ENCODE results near the gene GRK5.

GRK5 gene

GRCh38 chr10:119357412-119358151, 150.2 kb downstream of the GRK5 start:
- DNase-seq (ENCODE audit: low read depth in 2 of 2, low spot score in 1 of 2): no peak

DNA sequence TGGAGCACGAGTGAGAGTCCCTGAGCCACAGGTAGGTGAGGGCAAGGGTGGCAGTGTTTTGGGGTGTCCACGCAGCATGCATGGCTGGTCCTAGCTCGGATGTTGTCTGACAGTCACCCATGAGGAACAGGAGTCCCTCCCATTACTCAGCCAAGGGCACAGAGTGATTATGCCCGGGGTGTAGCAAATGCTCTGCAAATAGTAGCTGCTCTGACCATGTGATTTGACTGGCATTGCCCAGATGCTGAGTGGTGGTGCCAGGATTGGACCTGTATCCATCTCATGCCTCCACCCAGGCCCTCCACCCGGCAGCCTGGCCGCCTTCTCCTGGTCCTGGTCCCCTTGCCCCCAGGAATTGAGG, 150.8 kb downstream of the GRK5 start:
- no peak for DNase-seq (ENCODE audit: low read depth in 2 of 2, low spot score in 1 of 2)

DNA sequence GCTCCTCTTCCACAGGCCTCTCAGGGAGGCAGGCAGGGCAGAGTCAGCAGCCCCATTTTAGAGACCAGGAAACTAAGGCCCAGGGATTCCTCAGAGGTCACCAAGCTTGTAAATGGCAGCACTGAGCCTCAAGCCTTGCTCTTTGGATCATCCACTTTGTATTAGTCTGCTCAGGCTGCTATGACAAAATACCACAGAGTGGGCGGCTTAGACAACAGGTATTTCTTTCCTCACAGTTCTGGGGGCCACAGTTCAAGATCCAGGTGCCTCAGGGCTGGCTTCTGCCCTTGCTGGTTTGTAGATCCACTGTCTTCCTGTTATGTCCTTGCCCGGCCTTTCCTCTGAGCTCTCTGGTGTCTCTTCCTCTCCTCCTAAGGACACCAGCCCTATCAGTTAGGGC, 151.2 kb downstream of the GRK5 start:
- no peak for DNase-seq (ENCODE audit: low read depth in 2 of 2, low spot score in 1 of 2)

DNA sequence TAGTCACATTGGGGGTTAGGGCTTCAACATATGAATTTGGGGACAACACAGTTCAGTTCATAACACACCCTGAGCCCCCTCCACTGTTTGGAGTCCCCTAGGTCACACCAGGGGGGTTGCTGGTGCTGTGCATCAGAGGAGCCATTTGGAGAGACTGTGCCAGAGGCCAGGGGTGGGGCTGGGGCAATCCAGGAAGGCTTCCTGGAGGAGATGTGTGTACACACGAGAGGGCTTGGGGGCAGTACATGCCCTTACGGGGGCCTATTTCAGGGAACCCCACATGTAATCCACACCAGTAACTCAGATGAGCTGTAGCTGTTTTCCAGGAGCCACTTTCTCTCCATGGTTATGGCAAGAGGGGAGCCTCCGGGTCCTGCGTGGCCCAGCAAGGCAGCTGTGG, 151.7 kb downstream of the GRK5 start:
- DNase-seq (ENCODE audit: low read depth in 2 of 2, low spot score in 1 of 2): no peak

DNA sequence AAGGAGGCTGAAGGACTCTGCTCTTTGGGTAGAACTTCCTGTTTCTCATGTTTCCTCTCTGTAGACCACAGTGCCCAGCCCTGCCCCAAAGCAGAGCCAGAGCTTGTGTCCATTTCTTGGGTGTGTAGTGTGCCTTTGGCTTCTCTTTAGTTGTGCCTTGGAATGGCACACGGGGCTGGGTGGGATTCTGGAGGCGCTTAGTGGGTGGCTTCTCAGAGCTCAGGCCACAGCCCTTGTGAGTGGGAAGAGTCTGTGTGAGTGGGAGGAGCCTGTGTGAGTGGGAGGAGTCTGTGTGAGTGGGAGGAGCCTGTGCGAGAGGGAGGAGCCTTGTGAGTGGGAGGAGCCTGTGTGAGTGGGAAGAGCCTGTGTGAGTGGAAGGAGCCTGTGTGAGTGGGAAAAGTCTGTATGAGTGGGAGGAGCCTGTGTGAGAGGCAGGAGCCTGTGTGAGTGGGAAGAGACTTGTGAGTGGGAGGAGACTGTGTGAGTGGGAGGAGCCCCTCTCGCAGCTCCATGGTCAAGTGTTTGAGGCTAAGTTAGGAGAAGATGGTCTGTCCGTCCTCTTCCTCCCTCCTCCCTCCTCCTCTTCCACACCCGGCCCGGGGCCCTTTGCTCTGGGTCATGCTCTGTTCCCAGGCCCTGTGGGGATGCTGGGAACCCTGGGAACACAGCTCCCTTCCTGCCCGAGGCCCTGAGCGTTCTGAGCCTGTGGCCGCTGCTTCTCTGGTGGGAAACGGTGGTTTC, 153.0 kb downstream of the GRK5 start:
- DNase-seq (ENCODE audit: low read depth in 2 of 2, low spot score in 1 of 2): no peak

DNA sequence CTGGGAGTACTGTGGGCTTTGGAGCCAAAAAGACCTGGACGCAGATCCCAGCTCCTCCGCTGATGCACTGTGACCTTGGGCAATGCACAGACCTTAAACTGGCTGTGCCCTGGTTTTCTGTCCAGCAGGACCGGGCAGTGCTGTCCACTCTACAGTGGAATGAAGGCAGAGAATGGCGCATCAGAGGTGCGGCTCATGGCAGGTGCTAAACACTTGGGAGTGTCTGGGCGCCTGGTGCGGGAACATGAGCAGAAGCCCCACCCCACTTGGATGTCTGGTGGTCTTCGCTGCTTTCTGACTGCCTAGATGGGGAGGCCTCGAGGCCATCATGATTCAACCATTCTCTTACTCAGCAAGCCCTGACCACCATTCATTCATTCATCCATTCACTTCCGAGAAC, 153.7 kb downstream of the GRK5 start:
- no peak for DNase-seq (ENCODE audit: low read depth in 2 of 2, low spot score in 1 of 2)

- no peak for DNase-seq (ENCODE audit: low read depth in 2 of 2, low spot score in 1 of 2)
Measured at GRCh38 chr10:119362122-119362521, 154.8 kb downstream of the GRK5 start.

- no peak for DNase-seq (ENCODE audit: low read depth in 2 of 2, low spot score in 1 of 2)
Measured at GRCh38 chr10:119364645-119365600, 157.6 kb downstream of the GRK5 start.

- no peak for DNase-seq (ENCODE audit: low read depth in 2 of 2, low spot score in 1 of 2)
Measured at GRCh38 chr10:119365773-119366599, 158.6 kb downstream of the GRK5 start.

DNA sequence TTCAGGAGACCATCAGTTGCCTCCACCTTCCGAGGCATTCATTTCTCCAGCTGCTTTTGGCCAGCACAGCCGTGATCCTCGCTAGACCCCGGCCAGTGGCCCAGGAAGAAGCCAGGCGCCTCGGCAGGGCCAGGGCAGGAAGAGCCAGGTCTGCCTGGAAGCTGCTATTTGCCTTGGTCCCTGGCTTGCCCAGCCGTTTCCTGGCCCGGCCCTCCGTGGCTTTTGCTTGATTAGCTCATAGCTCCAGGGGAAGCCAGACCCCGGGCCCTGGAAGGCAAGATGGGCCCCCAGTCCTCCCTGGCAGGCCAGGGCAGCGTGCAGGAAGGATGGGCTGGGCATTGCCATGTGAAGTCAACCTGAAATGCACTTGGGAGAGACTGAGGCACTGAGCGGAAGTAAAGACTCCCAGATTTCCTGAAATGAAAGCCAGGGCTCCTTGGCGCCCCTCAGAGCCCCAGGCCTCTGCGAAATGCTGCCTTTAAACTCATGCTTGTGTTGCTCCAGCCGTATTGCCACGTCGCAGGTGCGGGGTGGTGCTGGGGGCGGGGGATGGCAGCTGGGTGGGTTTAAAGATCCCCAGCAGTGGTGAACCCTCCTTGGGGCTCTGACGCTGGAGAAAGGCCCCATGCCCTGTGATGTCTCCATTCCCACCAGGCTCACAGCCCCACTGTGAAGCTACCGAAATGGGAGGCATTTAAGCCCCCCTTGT, 160.6 kb downstream of the GRK5 start:
- no peak for DNase-seq (ENCODE audit: low read depth in 2 of 2, low spot score in 1 of 2)

DNA sequence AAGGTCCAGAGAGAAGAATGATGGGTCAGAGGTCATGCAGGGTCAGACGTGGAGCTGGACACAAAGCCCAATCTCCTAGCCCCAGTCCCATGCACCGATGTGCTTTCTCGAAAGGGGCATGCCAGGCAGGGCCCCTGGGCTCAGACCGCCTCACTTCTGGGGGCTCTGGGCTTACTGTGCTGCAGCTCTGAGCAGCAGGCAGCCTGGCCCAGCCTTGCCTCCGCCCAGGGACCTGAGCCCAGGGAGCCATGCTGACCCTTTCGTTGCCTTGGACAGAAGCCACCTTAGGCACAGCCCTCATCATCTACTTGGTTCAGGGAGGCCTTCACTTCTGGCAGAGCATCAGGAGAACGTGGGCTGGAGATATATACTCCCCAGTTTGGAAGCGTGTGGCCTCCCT, 161.2 kb downstream of the GRK5 start:
- no peak for DNase-seq (ENCODE audit: low read depth in 2 of 2, low spot score in 1 of 2)

DNA sequence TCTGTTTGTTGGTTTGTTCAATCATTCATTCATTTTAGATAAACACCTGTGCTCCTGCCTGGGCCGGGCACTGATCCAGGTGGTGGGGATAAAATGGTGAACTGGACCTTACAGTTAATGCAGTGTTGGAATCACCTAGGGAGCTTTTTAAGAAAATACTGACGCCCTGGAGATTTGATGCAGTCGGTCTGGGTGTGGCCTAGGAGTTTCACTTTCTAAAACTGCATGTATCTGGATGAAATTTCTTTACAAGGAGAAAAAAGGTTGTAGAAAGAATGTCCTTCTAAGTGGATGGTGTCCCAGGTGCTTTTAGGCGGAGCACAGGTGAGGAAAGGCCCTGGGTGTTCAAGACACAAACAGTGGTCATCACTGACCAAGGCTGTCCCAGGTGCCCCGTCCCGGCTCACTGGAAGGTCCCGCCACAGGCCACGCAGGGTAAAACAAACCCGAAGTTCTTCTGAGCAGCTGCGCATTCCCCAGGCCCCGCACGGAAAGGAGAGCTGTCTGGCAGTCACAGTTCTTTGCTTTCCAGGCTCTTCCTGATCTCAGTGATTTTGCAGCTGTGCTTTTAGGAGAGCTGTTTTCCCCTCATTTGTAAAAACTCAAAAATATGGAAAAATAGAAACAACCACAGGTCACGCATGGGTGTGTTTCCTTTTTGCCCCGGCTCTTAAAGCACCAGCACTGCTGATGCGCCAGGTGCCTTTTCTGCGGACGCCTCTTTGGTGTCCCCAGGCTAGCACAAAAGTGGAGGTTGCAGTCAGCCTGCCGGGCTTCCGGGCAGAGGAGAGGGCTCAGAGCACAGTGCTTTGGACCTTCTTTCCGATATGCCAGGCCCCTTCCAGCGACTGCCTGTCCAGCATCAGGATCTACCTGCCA, 161.9 kb downstream of the GRK5 start:
- no peak for DNase-seq (ENCODE audit: low read depth in 2 of 2, low spot score in 1 of 2)

DNA sequence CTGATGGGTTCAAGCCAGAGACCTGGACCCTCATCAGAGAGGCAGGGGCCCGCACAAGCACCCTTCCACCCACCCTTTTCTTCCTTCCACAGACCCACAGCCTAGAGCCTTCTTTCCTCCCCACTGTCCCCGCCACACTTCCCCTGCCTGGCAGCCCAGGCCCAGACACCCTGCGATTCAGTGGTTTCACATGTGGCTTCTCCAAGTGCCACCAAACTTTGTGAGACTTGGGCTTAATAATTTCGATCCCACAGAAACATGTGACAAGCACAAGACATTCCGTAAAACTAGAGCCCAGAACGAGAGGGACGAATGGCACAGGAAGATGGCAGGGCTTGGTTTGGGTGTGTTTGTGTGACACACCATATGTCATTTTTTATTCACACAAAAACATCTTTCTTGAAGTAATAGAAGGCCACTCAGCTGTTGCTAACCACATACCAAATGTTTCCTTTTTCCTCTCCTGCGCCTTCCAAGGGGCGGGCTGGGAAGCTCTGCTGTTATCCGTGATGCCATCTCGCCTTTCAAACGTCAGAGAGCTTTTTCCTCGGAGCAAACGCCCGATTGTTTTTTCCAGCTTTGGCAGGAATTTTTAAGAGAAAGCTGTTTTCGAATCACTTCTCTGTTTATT, 162.9 kb downstream of the GRK5 start:
- DNase-seq (ENCODE audit: low read depth in 2 of 2, low spot score in 1 of 2): no peak

DNA sequence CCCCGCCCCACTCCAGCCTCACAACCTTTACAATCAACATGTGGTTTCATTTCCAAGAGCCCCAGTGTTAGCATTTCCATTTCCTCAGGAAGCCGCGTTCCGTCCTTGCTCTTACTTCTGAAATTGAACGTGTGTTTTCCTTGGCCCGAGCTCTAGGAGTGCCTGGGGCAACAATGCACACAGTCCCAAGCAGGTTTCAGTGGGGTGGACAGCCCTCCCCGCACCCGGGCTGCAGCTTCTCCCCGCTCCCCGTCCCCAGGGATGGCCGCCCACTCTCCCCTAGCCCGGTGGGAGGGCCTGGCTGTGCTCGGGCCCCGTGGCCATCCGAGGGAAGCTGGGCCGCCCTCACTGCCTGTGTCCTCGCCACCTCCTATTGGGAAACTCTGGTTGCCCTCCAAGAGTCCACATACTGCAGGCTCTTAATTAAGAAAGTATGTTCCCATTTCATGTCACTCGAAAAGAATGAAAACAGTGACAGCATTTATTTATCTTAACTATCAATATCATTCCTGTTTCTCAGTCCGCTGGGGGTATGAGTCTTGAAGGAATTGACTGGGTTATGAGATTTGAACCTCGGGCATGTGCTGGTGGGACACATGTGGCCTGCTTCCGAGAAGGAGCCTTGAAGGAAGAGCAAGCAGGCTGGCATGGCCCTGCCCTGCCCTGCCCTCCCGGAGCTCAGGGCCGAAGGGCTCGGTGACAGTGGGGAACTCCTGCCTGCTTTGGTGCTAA, 163.8 kb downstream of the GRK5 start:
- DNase-seq (ENCODE audit: low read depth in 2 of 2, low spot score in 1 of 2): no peak

DNA sequence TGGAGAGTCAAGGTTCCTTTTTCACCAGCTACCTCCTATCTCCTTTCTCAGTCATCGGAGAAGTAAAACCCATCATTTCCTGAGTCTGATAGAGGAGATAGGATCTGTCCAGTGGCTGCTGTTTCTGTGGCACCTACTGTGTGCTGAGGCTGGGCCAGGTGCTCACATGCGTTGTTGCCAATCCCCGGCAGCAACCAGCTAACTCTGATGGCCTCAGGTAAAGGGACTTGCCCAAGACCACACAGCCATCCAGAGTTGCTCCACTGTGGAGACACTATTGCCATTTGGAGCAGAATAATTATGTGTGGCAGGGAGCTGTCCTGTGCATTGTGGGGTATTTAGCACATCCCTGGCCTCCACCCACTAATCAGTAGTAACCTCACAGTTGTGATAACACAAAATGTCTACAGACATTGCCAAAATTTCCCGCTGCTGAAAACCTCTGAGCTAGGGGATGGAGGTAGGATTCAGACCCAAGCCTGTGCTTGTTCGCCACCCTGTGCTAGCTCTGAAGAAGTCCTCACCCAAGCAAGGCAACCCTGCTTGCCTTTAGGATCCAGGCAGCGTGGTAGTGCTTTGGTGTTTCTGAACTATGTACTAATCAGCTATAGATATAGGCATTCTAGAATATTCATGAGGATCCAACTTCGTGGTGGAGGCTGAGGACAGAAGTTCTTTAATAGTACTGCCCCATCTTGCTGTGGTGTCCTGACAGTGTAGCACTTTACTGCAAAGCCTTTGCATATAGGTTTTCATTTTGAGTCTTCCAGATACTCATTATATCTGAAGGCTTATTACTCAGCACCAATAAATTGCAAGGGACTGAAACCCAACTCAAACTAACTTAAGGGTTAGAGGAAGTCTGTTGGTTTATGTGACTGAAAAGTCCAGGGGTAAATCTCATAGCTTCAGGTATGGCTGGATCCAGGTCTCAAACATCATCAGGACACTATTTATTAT, 164.6 kb downstream of the GRK5 start:
- DNase-seq (ENCODE audit: low read depth in 2 of 2, low spot score in 1 of 2): no peak

DNA sequence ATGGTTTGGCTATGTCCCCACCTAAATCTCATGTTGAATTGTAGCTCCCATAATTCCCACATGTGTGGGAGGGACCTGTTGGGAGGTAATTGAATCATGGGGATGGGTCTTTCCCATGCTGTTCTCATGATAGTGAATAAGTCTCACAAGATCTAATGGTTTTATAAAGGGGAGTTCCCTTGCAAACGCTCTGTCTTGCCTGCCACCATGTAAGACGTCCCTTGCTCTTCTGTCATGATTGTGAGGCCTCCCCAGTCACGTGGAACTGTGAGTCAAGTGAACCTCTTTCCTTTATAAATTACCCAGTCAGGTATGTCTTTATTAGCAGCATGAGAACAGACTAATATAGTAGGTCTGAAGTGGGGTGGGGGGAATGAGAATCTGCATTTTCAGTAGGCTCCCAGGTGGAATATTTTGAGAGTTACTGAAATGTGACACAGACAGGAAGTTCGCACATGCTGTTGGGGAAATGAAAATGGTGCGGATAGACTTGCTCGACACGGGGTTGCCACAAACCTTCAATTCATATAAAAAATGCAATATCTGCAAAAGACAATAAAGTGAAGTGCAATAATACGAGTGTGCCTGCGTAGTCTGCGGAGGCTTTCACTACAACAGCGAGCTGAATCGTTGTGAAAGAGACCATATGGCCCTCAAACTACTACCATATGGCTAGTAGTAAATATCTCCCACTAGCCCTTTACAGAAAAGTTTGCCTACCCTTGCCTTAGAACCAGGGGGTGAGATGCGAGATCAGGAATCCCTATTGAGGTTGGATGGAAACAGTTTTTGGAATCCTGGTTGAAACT, 166.1 kb downstream of the GRK5 start:
- no peak for DNase-seq (ENCODE audit: low read depth in 2 of 2, low spot score in 1 of 2)

All from stimulated activated CD8-positive, alpha-beta memory T cell treated with anti-CD3 and anti-CD28 coated beads, Interleukin-4, amount 100 ng/mL, for 4 hours (primary cell).